Stimulated activated CD4-positive, alpha-beta T cell treated with anti-CD3 and anti-CD28 coated beads, TNF-alpha, amount 100 ng/mL, for 48 hours (primary cell): Measurements from ENCODE around the gene IRGQ.
A peak's percentile ranks its signal among the peaks of the same experiment; 100 is the strongest.
"Not testable (repeated sequence)": the region's sequence is repeated elsewhere in the genome, so short reads cannot be mapped to it uniquely, and the experiment has no call there.

Source experiments
- DNase-seq, 3 donors: peaks; one replicate each; pipeline ENCODE4 v3.0.0-alpha.2; 2020; ENCODE audit warnings: low read depth in 3 of 3

The IRGQ gene

GRCh38 chr19:43595999-43596841, at the start of gene IRGQ, which contains the start of gene ZNF576:
IRGQ (minus strand) TSS chr19:43596134; CDS start chr19:43595338, 796 bp downstream.
ZNF576 (plus strand) TSS chr19:43596595; CDS start chr19:43597109, 514 bp downstream.
- DNase-seq = peak; percentile 99 to 100 (median 99)

- DNase-seq = no peak
Measured at GRCh38 chr19:43644181-43644580, 48.2 kb upstream of the IRGQ start.

- DNase-seq = no peak
Measured at GRCh38 chr19:43643326-43643725, 47.4 kb upstream of the IRGQ start.

- DNase-seq = no peak
Measured at GRCh38 chr19:43642531-43642930, 46.6 kb upstream of the IRGQ start.

GRCh38 chr19:43641333-43641732, 45.4 kb upstream of the IRGQ start:
- DNase-seq = no peak

GRCh38 chr19:43640424-43640757, 44.5 kb upstream of the IRGQ start:
- no peak for DNase-seq

- peak in 1 of 3 donors; percentile 31 for DNase-seq
Measured at GRCh38 chr19:43639519-43640423, 43.8 kb upstream of the IRGQ start, which contains the start of gene CADM4. CADM4 (minus strand) TSS chr19:43639850; CDS start chr19:43639790, 60 bp downstream.

GRCh38 chr19:43638995-43639518, 43.1 kb upstream of the IRGQ start:
- no peak for DNase-seq

GRCh38 chr19:43638214-43638994, 42.5 kb upstream of the IRGQ start:
- no peak for DNase-seq

- DNase-seq = no peak
Measured at GRCh38 chr19:43636121-43636683, 40.3 kb upstream of the IRGQ start.

- not testable (repeated sequence) for DNase-seq
Measured at GRCh38 chr19:43635561-43635940, 39.6 kb upstream of the IRGQ start.

GRCh38 chr19:43634872-43635560, 39.1 kb upstream of the IRGQ start:
- DNase-seq = no peak

GRCh38 chr19:43634506-43634871, 38.6 kb upstream of the IRGQ start:
- no peak for DNase-seq

- no peak for DNase-seq
Measured at GRCh38 chr19:43634068-43634467, 38.1 kb upstream of the IRGQ start.

GRCh38 chr19:43633520-43633919, 37.6 kb upstream of the IRGQ start:
- DNase-seq = no peak

- DNase-seq = no peak
Measured at GRCh38 chr19:43631491-43631890, 35.6 kb upstream of the IRGQ start.

- no peak for DNase-seq
Measured at GRCh38 chr19:43628646-43629326, 32.9 kb upstream of the IRGQ start.

- no peak for DNase-seq
Measured at GRCh38 chr19:43626838-43627237, 30.9 kb upstream of the IRGQ start.

- peak in 1 of 3 donors; percentile 34 for DNase-seq
Measured at GRCh38 chr19:43625918-43626579, 30.1 kb upstream of the IRGQ start.
